LNCAP (cell line): ENCODE measurements around the gene MPDU1.

Source experiments
- TF ChIP-seq, protein P1 (sequence below): fragments of 450-650 bp; IDR thresholded peaks from 2 replicates; pipeline ENCODE4 v1.5.1; 2017; ENCODE audit warnings: mild to moderate bottlenecking

MPDU1 gene

GRCh38 chr17:7549401-7550055 is 34.1 kb upstream of the MPDU1 start:
- TF ChIP-seq, protein P1, sequence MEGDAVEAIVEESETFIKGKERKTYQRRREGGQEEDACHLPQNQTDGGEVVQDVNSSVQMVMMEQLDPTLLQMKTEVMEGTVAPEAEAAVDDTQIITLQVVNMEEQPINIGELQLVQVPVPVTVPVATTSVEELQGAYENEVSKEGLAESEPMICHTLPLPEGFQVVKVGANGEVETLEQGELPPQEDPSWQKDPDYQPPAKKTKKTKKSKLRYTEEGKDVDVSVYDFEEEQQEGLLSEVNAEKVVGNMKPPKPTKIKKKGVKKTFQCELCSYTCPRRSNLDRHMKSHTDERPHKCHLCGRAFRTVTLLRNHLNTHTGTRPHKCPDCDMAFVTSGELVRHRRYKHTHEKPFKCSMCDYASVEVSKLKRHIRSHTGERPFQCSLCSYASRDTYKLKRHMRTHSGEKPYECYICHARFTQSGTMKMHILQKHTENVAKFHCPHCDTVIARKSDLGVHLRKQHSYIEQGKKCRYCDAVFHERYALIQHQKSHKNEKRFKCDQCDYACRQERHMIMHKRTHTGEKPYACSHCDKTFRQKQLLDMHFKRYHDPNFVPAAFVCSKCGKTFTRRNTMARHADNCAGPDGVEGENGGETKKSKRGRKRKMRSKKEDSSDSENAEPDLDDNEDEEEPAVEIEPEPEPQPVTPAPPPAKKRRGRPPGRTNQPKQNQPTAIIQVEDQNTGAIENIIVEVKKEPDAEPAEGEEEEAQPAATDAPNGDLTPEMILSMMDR, result no peak

DNA sequence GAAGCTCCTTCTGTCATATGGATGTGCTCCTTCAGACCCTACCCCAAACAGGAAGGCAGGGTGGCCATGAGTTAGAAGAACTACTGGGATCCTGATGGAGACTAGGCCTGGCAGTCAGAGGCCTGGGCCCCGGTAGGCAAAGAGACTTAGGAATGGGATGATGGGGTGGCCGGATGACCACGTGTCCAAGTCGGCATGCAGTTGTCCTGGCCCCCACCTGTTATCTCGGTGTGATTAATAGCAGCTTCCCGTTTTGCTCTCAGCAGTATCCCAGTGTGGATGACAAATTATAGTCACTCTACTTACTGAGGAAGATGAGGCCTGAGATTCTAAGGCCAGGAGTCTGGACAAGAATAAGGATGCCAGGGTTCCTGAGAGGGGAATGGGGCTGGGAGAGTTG is 33.3 kb upstream of the MPDU1 start:
- TF ChIP-seq, protein P1, result no peak

GRCh38 chr17:7551396-7551795 is 32.3 kb upstream of the MPDU1 start:
- TF ChIP-seq, protein P1, result no peak

DNA sequence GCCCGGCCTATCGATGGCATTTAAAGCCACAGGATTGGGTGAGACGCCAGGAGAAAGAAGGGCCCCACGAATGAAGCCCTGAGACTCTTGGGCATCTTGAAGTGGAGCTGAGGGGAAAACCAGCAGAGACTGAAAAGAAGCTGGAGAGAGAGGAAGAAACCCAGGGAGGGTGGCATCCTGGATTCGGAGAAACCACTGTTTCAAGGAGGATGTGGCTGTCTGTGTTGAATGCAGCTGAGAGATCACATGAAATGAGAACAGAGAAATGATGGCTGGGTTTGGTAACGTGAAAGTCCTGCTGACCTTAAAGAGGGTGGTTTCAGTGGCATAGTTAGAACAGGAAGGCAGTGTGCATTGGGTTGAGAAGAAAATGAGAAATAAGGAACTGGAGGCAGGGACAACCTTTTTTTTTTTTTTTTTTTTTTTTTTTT is 31.0 kb upstream of the MPDU1 start:
- TF ChIP-seq, protein P1, result no peak

DNA sequence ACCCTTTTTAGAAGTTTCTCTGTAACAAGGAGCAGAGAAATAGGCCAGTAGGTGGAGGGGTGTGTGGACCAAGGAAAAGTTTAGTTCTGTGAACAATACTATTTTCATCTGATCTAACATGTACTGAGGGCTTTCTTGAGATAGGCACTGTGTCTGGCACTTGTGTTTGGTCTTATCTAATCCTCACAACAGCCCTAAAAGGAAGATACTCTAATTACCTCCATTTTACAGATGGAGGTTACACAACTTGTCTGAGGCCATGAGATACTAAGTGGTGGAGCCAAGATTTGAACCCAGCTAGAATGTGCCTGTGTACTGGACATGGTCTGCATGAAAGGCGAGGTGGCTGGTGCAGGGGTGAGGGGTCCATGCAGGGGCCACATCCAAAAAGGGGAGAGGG is 30.3 kb upstream of the MPDU1 start:
- TF ChIP-seq, protein P1, result no peak

GRCh38 chr17:7555320-7555948 is 28.2 kb upstream of the MPDU1 start:
- TF ChIP-seq, protein P1, result no peak

DNA sequence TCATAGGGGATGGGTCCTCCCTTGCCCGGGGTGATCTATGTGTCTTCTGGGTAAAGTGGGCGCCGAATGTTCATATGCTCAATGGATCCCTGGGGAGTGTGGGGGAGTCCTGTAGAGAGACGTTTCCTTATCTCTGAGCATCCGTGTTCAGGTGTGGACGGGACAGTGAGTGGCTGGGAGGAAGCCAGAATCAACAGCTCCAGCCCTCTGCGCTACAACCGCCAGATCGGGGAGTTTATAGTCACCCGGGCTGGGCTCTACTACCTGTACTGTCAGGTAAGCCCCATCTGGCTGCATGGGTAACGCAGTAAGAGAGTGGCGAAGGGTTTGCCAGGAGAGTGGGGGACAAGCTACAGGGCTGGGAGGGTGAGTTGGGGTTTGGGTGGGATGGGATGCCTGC is 27.0 kb upstream of the MPDU1 start:
- TF ChIP-seq, protein P1, result no peak
